Measurements from ENCODE around the gene MTR.

Gene MTR

GRCh38 chr1:236765831-236766230, 29.3 kb upstream of the MTR start:
- no peaks in the 10 kb centered on the region for H3K4me1 ChIP-seq (ENCODE audit: low read length)
- H3K4me2 ChIP-seq (ENCODE audit: low read length) = no peak overlapping the region
- no peak overlapping the region for H2AFZ ChIP-seq (ENCODE audit: low read depth, low read length)
- TF ChIP-seq EZH2phosphoT487 (IDR thresholded peaks at IDR 0.05; ENCODE audit: low read depth) = no peak
- no peak for TF ChIP-seq CTCF (IDR thresholded peaks at IDR 0.05; ENCODE audit: low read depth, low read length)
- H3K79me2 ChIP-seq (ENCODE audit: low read length) = no peaks in the 10 kb centered on the region
- no peak overlapping the region for H3K9ac ChIP-seq (ENCODE audit: low read length)
- H4K20me1 ChIP-seq (ENCODE audit: insufficient read depth, low read length) = no peaks in the 10 kb centered on the region
- H3K4me3 ChIP-seq (ENCODE audit: low read length) = no peak overlapping the region
- H3K9me3 ChIP-seq (ENCODE audit: insufficient read depth, low read length) = no peaks in the 10 kb centered on the region
- H3K36me3 ChIP-seq (replicated peaks; ENCODE audit: low read depth, low read length) = no peaks in the 10 kb centered on the region
- H3K27me3 ChIP-seq (ENCODE audit: low read depth, low read length) = peaks cover 42% of the 10 kb centered on the region
- H3K27ac ChIP-seq (ENCODE audit: low read length) = no peak overlapping the region

- no peaks in the 10 kb centered on the region for H3K79me2 ChIP-seq (ENCODE audit: low read length)
Observed at GRCh38 chr1:236766506-236766905, 28.6 kb upstream of the MTR start.

GRCh38 chr1:236767276-236767675, 27.8 kb upstream of the MTR start:
- H3K27me3 ChIP-seq (ENCODE audit: low read depth, low read length) = peaks cover 39% of the 10 kb centered on the region
- no peak overlapping the region for H2AFZ ChIP-seq (ENCODE audit: low read depth, low read length)
- no peaks in the 10 kb centered on the region for H3K9me3 ChIP-seq (ENCODE audit: insufficient read depth, low read length)
- H3K79me2 ChIP-seq (ENCODE audit: low read length) = no peaks in the 10 kb centered on the region
- no peak overlapping the region for H3K27ac ChIP-seq (ENCODE audit: low read length)
- H4K20me1 ChIP-seq (ENCODE audit: insufficient read depth, low read length) = no peaks in the 10 kb centered on the region
- no peaks in the 10 kb centered on the region for H3K4me1 ChIP-seq (ENCODE audit: low read length)
- TF ChIP-seq CTCF (IDR thresholded peaks at IDR 0.05; ENCODE audit: low read depth, low read length) = no peak
- H3K36me3 ChIP-seq (replicated peaks; ENCODE audit: low read depth, low read length) = no peaks in the 10 kb centered on the region
- no peak overlapping the region for H3K9ac ChIP-seq (ENCODE audit: low read length)
- H3K4me2 ChIP-seq (ENCODE audit: low read length) = no peak overlapping the region
- H3K4me3 ChIP-seq (ENCODE audit: low read length) = no peak overlapping the region

More at GRCh38 chr1:236766506-236766905, 28.6 kb upstream of the MTR start:
- no peaks in the 10 kb centered on the region for H4K20me1 ChIP-seq (ENCODE audit: insufficient read depth, low read length)
- TF ChIP-seq CTCF (IDR thresholded peaks at IDR 0.05; ENCODE audit: low read depth, low read length) (no peak), EZH2phosphoT487 (IDR thresholded peaks at IDR 0.05; ENCODE audit: low read depth) (no peak)
- no peak overlapping the region for H3K27ac ChIP-seq (ENCODE audit: low read length)
- H3K36me3 ChIP-seq (replicated peaks; ENCODE audit: low read depth, low read length) = no peaks in the 10 kb centered on the region
- no peak overlapping the region for H3K4me3 ChIP-seq (ENCODE audit: low read length)
- H3K4me2 ChIP-seq (ENCODE audit: low read length) = no peak overlapping the region
- no peaks in the 10 kb centered on the region for H3K9me3 ChIP-seq (ENCODE audit: insufficient read depth, low read length)
- H3K27me3 ChIP-seq (ENCODE audit: low read depth, low read length) = peaks cover 39% of the 10 kb centered on the region
- H2AFZ ChIP-seq (ENCODE audit: low read depth, low read length) = no peak overlapping the region
- H3K9ac ChIP-seq (ENCODE audit: low read length) = no peak overlapping the region
- no peaks in the 10 kb centered on the region for H3K4me1 ChIP-seq (ENCODE audit: low read length)

GRCh38 chr1:236768601-236769000, 26.5 kb upstream of the MTR start:
- Histone ChIP-seq H3K9me3 (ENCODE audit: insufficient read depth, low read length) (no peaks in the 10 kb centered on the region), H3K27me3 (ENCODE audit: low read depth, low read length) (peaks cover 37% of the 10 kb centered on the region), H3K4me1 (ENCODE audit: low read length) (no peaks in the 10 kb centered on the region), H4K20me1 (ENCODE audit: insufficient read depth, low read length) (no peaks in the 10 kb centered on the region), H3K79me2 (ENCODE audit: low read length) (no peaks in the 10 kb centered on the region), H2AFZ (ENCODE audit: low read depth, low read length) (no peak overlapping the region), H3K4me2 (ENCODE audit: low read length) (no peak overlapping the region), H3K4me3 (ENCODE audit: low read length) (no peak overlapping the region), H3K36me3 (replicated peaks; ENCODE audit: low read depth, low read length) (no peaks in the 10 kb centered on the region), H3K27ac (ENCODE audit: low read length) (no peak overlapping the region), H3K9ac (ENCODE audit: low read length) (no peak overlapping the region)
- TF ChIP-seq EZH2phosphoT487 (IDR thresholded peaks at IDR 0.05; ENCODE audit: low read depth) = no peak
- TF ChIP-seq CTCF (IDR thresholded peaks at IDR 0.05; ENCODE audit: low read depth, low read length) = no peak
